Peyer's patch (tissue), 4 donors: ENCODE measurements around the gene ERC1. TPM values are rescaled to one million over a fixed set of nuclear protein-coding genes. Genes with fewer than 3 reads are reported as not detected.

Source experiments
- DNase-seq, 3 donors: peaks; one replicate each; pipeline ENCODE4 v3.0.0-alpha.2; 2017 to 2019
- H3K27ac ChIP-seq, 4 donors: fragments of 200-600 bp; sonication (generic); one replicate each; pipeline ENCODE4 v1.5.1; 2016 to 2019
- H3K27me3 ChIP-seq, 2 donors: fragments of 200-600 bp; sonication (generic); one replicate each; pipeline ENCODE4 v1.5.1; 2019
- H3K36me3 ChIP-seq, 3 donors: fragments of 200-600 bp; sonication (generic); one replicate each; pipeline ENCODE4 v1.5.1; 2016 to 2019
- H3K4me1 ChIP-seq, 4 donors: fragments of 200-600 bp; sonication (generic); one replicate each; pipeline ENCODE4 v1.5.1; 2016 to 2019
- H3K4me3 ChIP-seq, 4 donors: fragments of 200-600 bp; sonication (generic); 1 replicate in 3 of 4; 2 replicates in 1 of 4; pipeline ENCODE4 v1.5.1; 2016 to 2019; ENCODE audit warnings: mild to moderate bottlenecking in 1 of 4
- H3K9me3 ChIP-seq, 4 donors: fragments of 200-600 bp; sonication (generic); one replicate each; pipeline ENCODE4 v1.5.1; 2016 to 2019; ENCODE audit warnings: mild to moderate bottlenecking in 1 of 4
- POLR2A ChIP-seq, 2 donors: fragments of 450-650 bp; IDR thresholded peaks; one replicate each; pipeline ENCODE4 v1.5.1; 2017; ENCODE audit warnings: antibody characterized with exemption in 2 of 2, mild to moderate bottlenecking in 2 of 2, moderate library complexity in 2 of 2
- total RNA-seq, 4 donors: library from RNA; depleted of rRNA; stranded (reverse); fragments of >200 nt; gene quantifications; one replicate each; pipeline ENCODE4 v1.1.0, GENCODE V29; 2016
- TF ChIP-seq, protein P1 (sequence below), 6 experiments: fragments of 450-650 bp in 4 of 6; fragments of 200-600 bp in 2 of 6; sonication (generic) in 1 of 6; IDR thresholded peaks; one replicate each; pipeline ENCODE4 v1.5.1; 2017 to 2019; ENCODE audit warnings: antibody characterized with exemption in 6 of 6, mild to moderate bottlenecking in 3 of 6, moderate library complexity in 1 of 6

Gene ERC1
- total RNA-seq, 4 donors from 2014 or later = 26.5 to 184 (median 31.7) TPM

- Histone ChIP-seq H3K4me1 (no peaks in the 10 kb centered on the region), H3K9me3 (no peaks in the 10 kb centered on the region), H3K4me3 (no peak overlapping the region), H3K36me3 (no peaks in the 10 kb centered on the region), H3K27me3 (no peaks in the 10 kb centered on the region), H3K27ac (no peak overlapping the region)
- TF ChIP-seq, protein P1, sequence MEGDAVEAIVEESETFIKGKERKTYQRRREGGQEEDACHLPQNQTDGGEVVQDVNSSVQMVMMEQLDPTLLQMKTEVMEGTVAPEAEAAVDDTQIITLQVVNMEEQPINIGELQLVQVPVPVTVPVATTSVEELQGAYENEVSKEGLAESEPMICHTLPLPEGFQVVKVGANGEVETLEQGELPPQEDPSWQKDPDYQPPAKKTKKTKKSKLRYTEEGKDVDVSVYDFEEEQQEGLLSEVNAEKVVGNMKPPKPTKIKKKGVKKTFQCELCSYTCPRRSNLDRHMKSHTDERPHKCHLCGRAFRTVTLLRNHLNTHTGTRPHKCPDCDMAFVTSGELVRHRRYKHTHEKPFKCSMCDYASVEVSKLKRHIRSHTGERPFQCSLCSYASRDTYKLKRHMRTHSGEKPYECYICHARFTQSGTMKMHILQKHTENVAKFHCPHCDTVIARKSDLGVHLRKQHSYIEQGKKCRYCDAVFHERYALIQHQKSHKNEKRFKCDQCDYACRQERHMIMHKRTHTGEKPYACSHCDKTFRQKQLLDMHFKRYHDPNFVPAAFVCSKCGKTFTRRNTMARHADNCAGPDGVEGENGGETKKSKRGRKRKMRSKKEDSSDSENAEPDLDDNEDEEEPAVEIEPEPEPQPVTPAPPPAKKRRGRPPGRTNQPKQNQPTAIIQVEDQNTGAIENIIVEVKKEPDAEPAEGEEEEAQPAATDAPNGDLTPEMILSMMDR (IDR thresholded peaks at IDR 0.05) = no peak
- no peak for TF ChIP-seq POLR2A (IDR thresholded peaks at IDR 0.05)
- DNase-seq = no peak
Measured at GRCh38 chr12:971991-972390, 19.0 kb upstream of the ERC1 start.

GRCh38 chr12:974271-974862 lies 16.7 kb upstream of the ERC1 start:
- no peaks in the 10 kb centered on the region for H3K36me3 ChIP-seq
- H3K9me3 ChIP-seq = no peaks in the 10 kb centered on the region
- DNase-seq = no peak
- H3K27ac ChIP-seq = no peak overlapping the region
- no peaks in the 10 kb centered on the region for H3K4me1 ChIP-seq
- H3K27me3 ChIP-seq = no peaks in the 10 kb centered on the region
- no peak overlapping the region for H3K4me3 ChIP-seq
- no peak for TF ChIP-seq POLR2A (IDR thresholded peaks at IDR 0.05)
- TF ChIP-seq, protein P1 (IDR thresholded peaks at IDR 0.05) = no peak

- no peak for DNase-seq
- H3K4me1 ChIP-seq = no peaks in the 10 kb centered on the region
- H3K9me3 ChIP-seq = no peaks in the 10 kb centered on the region
- H3K4me3 ChIP-seq = no peak overlapping the region
- no peak for TF ChIP-seq POLR2A (IDR thresholded peaks at IDR 0.05)
- TF ChIP-seq, protein P1 (IDR thresholded peaks at IDR 0.05) = no peak
- no peaks in the 10 kb centered on the region for H3K36me3 ChIP-seq
- no peaks in the 10 kb centered on the region for H3K27me3 ChIP-seq
- no peak overlapping the region for H3K27ac ChIP-seq
Measured at GRCh38 chr12:976644-977043, 14.4 kb upstream of the ERC1 start.

- DNase-seq = no peak
- H3K27ac ChIP-seq = no peak overlapping the region
- no peak for TF ChIP-seq POLR2A (IDR thresholded peaks at IDR 0.05)
- TF ChIP-seq, protein P1 (IDR thresholded peaks at IDR 0.05) = no peak
- H3K4me3 ChIP-seq = no peak overlapping the region
- H3K9me3 ChIP-seq = no peaks in the 10 kb centered on the region
- no peaks in the 10 kb centered on the region for H3K27me3 ChIP-seq
- no peaks in the 10 kb centered on the region for H3K4me1 ChIP-seq
- H3K36me3 ChIP-seq = no peaks in the 10 kb centered on the region
Measured at GRCh38 chr12:977156-977555, 13.9 kb upstream of the ERC1 start.

DNA sequence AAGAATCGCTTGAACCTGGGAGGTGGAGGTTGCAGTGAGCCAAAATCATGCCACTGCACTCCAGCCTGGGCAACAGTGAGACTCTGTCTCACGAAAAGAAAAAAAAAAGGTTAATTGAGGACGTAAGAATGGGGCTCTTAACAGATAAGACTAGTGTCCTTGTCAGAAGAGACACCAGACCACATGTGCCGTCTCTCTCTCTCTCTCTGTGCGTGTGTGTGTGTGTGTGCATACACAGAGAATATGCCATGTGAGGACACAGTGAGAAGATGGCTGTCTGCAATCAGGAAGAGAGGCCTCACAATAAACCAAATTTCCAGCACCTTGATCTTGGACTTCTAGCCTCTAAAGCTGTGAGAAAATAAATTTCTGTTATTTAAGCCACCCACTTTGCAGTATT lies 11.7 kb upstream of the ERC1 start:
- Histone ChIP-seq H3K27me3 (no peaks in the 10 kb centered on the region), H3K9me3 (no peaks in the 10 kb centered on the region), H3K36me3 (no peaks in the 10 kb centered on the region), H3K4me3 (no peak overlapping the region), H3K4me1 (no peaks in the 10 kb centered on the region), H3K27ac (no peak overlapping the region)
- TF ChIP-seq, protein P1 (IDR thresholded peaks at IDR 0.05) = no peak
- no peak for TF ChIP-seq POLR2A (IDR thresholded peaks at IDR 0.05)
- no peak for DNase-seq
